ENCODE data around the gene CCL18.
"Not testable (repeated sequence)": the region's sequence is repeated elsewhere in the genome, so short reads cannot be mapped to it uniquely, and the experiment has no call there.

Gene CCL18

DNA sequence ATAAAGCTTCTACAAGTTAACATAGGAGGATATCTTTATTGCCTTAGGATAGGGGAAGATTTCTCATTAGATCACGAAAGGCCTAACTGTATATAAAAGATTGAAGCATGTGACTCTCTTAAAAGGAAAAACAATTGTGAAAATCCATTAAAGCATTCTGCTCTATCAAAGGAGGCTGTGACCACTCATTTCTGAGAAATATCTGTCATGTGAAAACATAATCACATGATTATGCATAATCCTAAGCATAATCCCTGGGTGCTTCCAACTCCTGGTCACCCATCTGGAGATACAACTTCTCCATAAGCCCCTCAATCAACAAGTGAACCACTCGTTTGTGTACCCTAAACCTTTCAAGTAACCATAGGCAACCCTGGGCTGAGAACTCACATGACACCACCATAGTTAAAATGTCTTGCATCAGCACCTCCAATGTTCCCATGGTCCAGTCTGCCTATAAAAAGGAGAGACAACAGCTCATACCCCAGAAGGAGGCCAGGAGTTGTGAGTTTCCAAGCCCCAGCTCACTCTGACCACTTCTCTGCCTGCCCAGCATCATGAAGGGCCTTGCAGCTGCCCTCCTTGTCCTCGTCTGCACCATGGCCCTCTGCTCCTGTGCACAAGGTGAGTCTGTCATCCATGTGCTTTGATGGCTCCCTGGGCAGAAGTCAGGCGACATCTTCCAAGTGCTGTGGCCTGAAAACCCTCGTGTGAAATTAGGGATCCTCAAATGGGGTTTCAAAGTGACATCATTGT is at the start of gene CCL18:
Gene CCL18, plus strand, starts transcription at position 487 of the 756 bp plus-strand sequence. Its CDS starts 71 bp downstream, at position 558.
- no peak for DNase-seq (ENCODE audit: low spot score)

DNA sequence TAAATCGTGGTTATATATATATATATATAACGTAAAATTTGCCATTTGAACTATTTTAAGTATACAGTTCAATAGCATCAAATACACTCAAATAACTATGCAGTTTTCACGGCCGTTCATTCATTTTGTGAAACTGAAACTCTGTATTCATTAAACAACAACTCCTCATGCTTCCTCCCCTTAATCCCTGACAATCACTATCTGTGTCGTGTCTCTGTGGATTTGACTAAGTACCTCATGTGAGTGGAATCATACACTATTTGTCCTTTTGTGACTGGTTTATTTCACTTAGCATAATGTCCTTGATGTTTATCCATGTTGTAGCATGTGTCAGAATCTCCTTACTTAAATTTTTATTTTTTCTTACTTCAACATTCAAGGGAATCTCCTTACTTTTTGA is 49.1 kb upstream of the CCL18 start:
- DNase-seq (ENCODE audit: low spot score) = no peak

GRCh38 chr17:36015895-36016294 is 48.2 kb upstream of the CCL18 start:
- DNase-seq (ENCODE audit: low spot score) = not testable (repeated sequence)

- no peak for DNase-seq (ENCODE audit: low spot score)
These were observed 47.5 kb upstream of the CCL18 start for GRCh38 chr17:36016555-36016954.

DNA sequence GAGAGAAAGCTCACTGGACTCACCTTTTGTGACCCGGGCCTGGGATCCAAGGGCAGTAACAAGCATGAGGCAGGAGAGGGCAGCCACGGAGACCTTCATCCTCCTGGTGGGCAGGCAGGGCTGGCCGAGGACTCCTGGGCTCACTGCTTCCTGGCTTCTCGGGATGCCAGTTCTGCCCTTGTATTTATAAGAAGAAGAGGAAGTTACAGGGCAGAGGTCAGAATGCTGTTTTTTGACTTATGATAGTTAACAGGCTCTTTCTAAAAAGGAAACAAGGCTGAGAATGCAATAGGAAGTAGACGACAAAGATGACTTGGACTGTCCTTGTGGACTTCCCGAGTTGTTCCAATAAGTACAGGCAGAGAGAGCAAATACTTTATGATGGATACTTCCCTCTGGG is 46.3 kb upstream of the CCL18 start, which contains the start of gene CCL23:
Gene CCL23, minus strand, starts transcription at position 174 of the 400 bp plus-strand sequence. Its CDS starts 75 bp downstream, at position 99.
- DNase-seq (ENCODE audit: low spot score) = no peak

DNA sequence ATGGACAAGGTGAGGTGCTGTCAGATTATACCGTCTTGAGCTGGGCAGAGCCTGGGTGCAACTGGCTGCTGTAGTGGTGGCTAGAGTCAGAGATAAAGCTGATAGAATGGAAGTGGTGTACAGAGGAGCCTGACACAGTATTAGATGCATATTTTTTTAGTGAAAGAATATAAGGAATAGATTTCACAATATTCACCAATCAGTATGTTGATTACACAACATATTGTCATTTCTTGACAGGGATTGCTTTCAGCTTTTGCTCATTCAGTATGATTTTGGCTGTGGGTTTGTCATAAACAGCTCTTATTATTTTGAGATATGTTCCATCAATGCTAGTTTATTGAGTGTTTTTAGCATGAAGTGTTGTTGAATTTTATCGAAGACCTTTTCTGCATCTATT is 44.6 kb upstream of the CCL18 start:
- DNase-seq (ENCODE audit: low spot score) = no peak

DNA sequence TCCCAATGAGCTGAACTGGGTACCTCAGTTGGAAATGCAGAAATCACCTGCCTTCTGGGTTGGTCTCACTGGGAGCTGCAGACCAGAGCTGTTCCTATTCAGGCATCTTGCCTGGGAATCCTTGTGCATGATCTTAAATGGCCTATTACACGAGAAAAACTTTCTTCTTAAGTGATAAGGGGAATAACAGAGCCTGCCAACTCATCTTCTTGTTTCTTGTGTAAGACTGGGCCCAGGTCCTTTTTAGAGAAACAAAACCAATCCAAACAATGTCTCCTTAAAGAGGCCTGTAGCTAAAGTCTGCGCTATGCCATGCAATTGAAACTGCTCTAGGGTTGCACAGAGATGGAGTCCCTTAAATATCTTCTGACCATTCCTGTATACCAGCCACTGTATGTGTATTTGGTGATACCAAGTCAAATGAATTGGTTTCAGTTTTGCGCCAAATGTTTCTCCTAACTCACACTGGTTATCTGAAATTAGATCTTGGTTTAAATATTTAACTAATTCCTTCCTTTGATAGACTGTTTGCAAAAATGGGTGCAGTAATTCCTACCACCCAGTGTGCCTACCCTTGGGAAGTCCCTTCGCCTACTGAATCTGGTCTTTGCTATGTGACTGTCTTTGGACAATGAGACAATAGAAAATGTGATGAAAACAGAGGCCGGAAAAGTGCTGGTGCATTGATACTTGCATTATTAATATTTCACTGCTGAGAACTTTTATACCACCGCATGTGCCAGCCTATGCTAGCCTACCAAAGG is 39.8 kb upstream of the CCL18 start:
- DNase-seq (ENCODE audit: low spot score) = no peak

- DNase-seq (ENCODE audit: low spot score) = no peak
These were observed 36.3 kb upstream of the CCL18 start for GRCh38 chr17:36027761-36028160.

- DNase-seq (ENCODE audit: low spot score) = no peak
These were observed 33.1 kb upstream of the CCL18 start for GRCh38 chr17:36030956-36031355.

GRCh38 chr17:36034127-36034526 is 29.9 kb upstream of the CCL18 start:
- DNase-seq (ENCODE audit: low spot score) = no peak

GRCh38 chr17:36036235-36036634 is 27.8 kb upstream of the CCL18 start:
- DNase-seq (ENCODE audit: low spot score) = no peak

GRCh38 chr17:36048066-36048465 is 16.0 kb upstream of the CCL18 start:
- no peak for DNase-seq (ENCODE audit: low spot score)

DNA sequence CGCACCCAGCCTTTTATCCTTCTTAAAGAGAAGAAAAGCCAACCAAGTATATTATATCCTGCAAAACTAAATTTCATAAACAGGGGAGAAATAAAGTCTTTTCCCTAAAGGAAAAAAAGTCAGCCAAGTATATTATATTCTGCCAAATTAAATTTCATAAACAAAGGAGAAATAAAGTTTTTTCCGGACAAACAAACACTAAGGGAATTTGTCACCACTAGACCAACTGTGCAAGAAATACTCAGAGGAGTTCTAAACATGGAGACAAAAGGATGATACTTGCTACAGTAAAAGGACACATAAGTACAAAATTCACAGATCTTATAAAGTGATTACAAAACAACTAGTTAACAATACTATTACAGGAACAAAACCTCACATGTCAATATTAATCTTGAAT is 14.4 kb upstream of the CCL18 start:
- DNase-seq (ENCODE audit: low spot score) = no peak

GRCh38 chr17:36055171-36055570 is 8.9 kb upstream of the CCL18 start:
- DNase-seq (ENCODE audit: low spot score) = no peak

- no peak for DNase-seq (ENCODE audit: low spot score)
These were observed 8.1 kb upstream of the CCL18 start for GRCh38 chr17:36055921-36056520.

- no peak for DNase-seq (ENCODE audit: low spot score)
These were observed 6.2 kb upstream of the CCL18 start for GRCh38 chr17:36057911-36058310.

GRCh38 chr17:36059406-36059805 is 4.7 kb upstream of the CCL18 start:
- no peak for DNase-seq (ENCODE audit: low spot score)

GRCh38 chr17:36060816-36061215 is 3.3 kb upstream of the CCL18 start:
- no peak for DNase-seq (ENCODE audit: low spot score)

GRCh38 chr17:36066365-36066985 is 2.4 kb downstream of the CCL18 start:
- no peak for DNase-seq (ENCODE audit: low spot score)

DNA sequence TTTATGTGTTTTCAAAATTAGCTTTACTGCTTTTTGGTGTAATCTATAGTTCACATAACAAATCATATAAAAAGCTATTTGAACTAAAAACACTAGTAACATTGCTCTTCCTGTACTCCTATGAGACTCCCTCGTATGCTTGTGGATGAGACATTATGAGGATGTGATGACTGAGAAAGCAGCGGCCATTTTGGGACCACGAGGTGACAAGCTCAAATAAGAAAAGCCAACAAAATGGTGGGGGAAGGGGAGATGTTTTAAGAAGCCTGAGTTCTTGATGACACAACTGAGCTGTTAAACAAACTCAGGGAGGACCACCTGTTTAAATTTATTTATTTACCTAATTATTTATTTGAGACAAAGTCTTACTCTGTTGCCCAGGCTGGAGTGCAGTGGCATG is 4.5 kb downstream of the CCL18 start:
- DNase-seq (ENCODE audit: low spot score) = no peak

- no peak for DNase-seq (ENCODE audit: low spot score)
These were observed 5.1 kb downstream of the CCL18 start for GRCh38 chr17:36069136-36069535.

GRCh38 chr17:36070427-36070826 is 6.4 kb downstream of the CCL18 start:
- no peak for DNase-seq (ENCODE audit: low spot score)

DNA sequence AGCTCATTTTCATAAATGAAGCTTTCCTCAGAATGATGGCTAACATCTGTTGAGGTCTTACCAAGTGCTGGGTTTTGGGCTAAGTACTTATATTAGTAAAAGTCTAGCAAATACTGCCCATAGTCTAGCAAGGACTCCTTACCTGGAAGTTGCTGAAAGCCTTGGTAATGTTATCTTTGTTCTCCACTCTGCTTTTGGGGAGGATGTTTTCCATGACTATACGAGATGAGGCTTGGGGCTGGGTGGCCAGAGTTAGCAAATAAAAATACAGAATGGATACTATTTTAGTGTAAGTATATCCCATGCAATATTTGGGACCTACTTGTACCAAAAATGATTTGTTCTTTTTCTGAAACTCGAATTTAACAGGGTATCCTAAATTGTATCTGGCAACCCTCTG is 7.7 kb downstream of the CCL18 start:
- no peak for DNase-seq (ENCODE audit: low spot score)
